A673 (cell line): ENCODE results near the gene AP1AR. TPM values are rescaled to one million over a fixed set of nuclear protein-coding genes. Genes with fewer than 3 reads are reported as not detected.
A peak's percentile ranks its signal among the peaks of the same experiment; 100 is the strongest.
"Not testable (repeated sequence)": the region's sequence is repeated elsewhere in the genome, so short reads cannot be mapped to it uniquely, and the experiment has no call there.

Experiments used
- BruUV-seq: library from RNA; stranded (reverse); fragments of 400-500 nt; replicated peaks from 2 replicates; lab custom pipeline; 2021; lab: Mats Ljungman, UMichigan
- CTCF ChIA-PET: fragments of 300-600 bp; sonication (Branson Sonifier 250); formaldehyde crosslinking; loops from one replicate; lab custom pipeline; 2022; ENCODE audit warnings: antibody characterized with exemption; lab: Charles Lee
- POLR2A ChIA-PET: fragments of 300-600 bp; sonication (Branson Sonifier 250); formaldehyde crosslinking; loops from one replicate; lab custom pipeline; 2022; ENCODE audit warnings: antibody characterized with exemption; ENCODE audit not compliant: low non-redundant PET; lab: Charles Lee
- DNase-seq: peaks from one replicate; pipeline ENCODE4 v3.0.0-alpha.2; 2015; ENCODE audit warnings: low spot score
- H3K27ac ChIP-seq: fragments of 200-600 bp; sonication (generic); 2 replicates; pipeline ENCODE4 v1.5.1; 2016; ENCODE audit warnings: mixed run types, low read depth, mild to moderate bottlenecking, mixed read lengths, antibody characterized with exemption, low read length; ENCODE audit not compliant: poor library complexity, severe bottlenecking
- H3K27me3 ChIP-seq: fragments of 200-600 bp; sonication (generic); replicated peaks from 2 replicates; pipeline ENCODE4 v1.6.1; 2017; ENCODE audit warnings: mixed run types, low read depth, mild to moderate bottlenecking, mixed read lengths, antibody characterized with exemption, low read length; ENCODE audit not compliant: insufficient read depth, poor library complexity
- H3K36me3 ChIP-seq: fragments of 200-600 bp; sonication (generic); 2 replicates; pipeline ENCODE4 v1.6.1; 2016; ENCODE audit warnings: mixed run types, mild to moderate bottlenecking, mixed read lengths, antibody characterized with exemption, low read length; ENCODE audit not compliant: insufficient read depth, poor library complexity, severe bottlenecking
- H3K4me1 ChIP-seq: fragments of 200-600 bp; sonication (generic); 2 replicates; pipeline ENCODE4 v1.6.1; 2017; ENCODE audit warnings: mixed run types, mild to moderate bottlenecking, mixed read lengths, antibody characterized with exemption, low read length; ENCODE audit not compliant: insufficient read depth, poor library complexity, severe bottlenecking
- H3K4me3 ChIP-seq: fragments of 200-600 bp; sonication (generic); 2 replicates; pipeline ENCODE4 v1.5.1; 2016; ENCODE audit warnings: low read depth, mixed run types, mild to moderate bottlenecking, mixed read lengths, low read length; ENCODE audit not compliant: poor library complexity, severe bottlenecking
- H3K9me3 ChIP-seq: fragments of 200-600 bp; sonication (generic); 2 replicates; pipeline ENCODE4 v1.6.1; 2016; ENCODE audit warnings: mixed run types, low read depth, mild to moderate bottlenecking, mixed read lengths, antibody characterized with exemption, low read length; ENCODE audit not compliant: poor library complexity, severe bottlenecking
- EZH2 ChIP-seq: fragments of 200-600 bp; sonication (generic); IDR thresholded peaks from 2 replicates; pipeline ENCODE4 v1.6.1; 2017; ENCODE audit warnings: borderline replicate concordance, low read depth, mild to moderate bottlenecking, mixed read lengths, antibody characterized with exemption, low read length; ENCODE audit not compliant: poor library complexity, severe bottlenecking
- intact Hi-C: fragments of 100-400 bp; cut with micrococcal nuclease; formaldehyde crosslinking; loops from one replicate; pipeline ENCODE4 v1.10.0; 2022; ENCODE audit not compliant: unreplicated experiment
- total RNA-seq: library from RNA; stranded (reverse); gene quantifications from 2 replicates; pipeline ENCODE4 v1.2.3, GENCODE V29; 2021
- TF ChIP-seq, protein P1 (sequence below): fragments of 300-800, 200-600 bp; sonication (generic); conservative IDR thresholded peaks from 2 replicates; pipeline ENCODE4 v1.5.1; 2017; ENCODE audit warnings: low read depth, mild to moderate bottlenecking, antibody characterized with exemption, low read length, moderate library complexity, mixed read lengths

AP1AR gene
- total RNA-seq, 1 experiment from 2014 or later = 24.9 TPM

DNA sequence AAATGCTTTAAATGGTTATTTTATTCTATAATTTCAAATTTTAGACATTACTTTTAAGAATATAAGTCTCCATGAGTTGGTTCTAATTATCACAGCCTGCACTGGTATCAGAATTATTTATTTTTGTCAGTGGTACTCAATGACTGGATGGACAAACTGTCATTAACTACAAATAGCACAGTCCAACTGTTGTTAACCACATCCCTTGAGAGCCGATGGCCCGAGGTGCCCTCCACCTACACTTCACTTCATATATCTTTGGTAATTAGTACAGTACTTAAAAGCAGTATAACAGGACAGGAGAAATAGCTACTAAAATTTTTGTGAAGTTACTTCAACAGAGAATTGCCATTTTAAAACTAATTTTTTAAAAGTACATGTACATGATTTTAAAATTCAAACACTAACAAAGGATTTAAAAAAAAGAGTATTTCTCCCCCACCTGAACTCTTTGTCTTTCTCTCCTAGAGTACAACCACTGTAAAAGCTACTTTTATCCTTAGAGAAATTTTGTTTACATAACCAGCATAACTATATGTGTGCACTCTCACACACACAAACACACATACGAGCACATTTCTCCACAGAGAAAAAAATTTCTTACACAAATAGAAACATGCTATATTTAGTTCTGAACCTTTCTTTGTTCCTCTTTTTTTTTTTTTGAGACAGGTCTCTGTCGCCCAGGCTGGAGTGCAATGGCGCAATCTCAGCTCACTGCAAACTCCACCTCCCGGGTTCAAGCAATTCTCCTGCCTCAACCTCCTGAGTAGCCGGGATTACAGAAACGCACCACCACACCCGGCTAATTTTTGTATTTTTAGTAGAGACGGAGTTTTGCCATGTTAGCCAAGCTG is 47.7 kb downstream of the AP1AR start:
- Histone ChIP-seq H3K27me3 (no peaks in the 10 kb centered on the region), H3K36me3 (no peaks in the 10 kb centered on the region), H3K4me3 (no peak overlapping the region), H3K9me3 (no peaks in the 10 kb centered on the region), H3K27ac (no peak overlapping the region), H3K4me1 (peaks cover 13% of the 10 kb centered on the region)
- DNase-seq = no peak
- CTCF ChIA-PET = no interaction called here
- TF ChIP-seq, protein P1, sequence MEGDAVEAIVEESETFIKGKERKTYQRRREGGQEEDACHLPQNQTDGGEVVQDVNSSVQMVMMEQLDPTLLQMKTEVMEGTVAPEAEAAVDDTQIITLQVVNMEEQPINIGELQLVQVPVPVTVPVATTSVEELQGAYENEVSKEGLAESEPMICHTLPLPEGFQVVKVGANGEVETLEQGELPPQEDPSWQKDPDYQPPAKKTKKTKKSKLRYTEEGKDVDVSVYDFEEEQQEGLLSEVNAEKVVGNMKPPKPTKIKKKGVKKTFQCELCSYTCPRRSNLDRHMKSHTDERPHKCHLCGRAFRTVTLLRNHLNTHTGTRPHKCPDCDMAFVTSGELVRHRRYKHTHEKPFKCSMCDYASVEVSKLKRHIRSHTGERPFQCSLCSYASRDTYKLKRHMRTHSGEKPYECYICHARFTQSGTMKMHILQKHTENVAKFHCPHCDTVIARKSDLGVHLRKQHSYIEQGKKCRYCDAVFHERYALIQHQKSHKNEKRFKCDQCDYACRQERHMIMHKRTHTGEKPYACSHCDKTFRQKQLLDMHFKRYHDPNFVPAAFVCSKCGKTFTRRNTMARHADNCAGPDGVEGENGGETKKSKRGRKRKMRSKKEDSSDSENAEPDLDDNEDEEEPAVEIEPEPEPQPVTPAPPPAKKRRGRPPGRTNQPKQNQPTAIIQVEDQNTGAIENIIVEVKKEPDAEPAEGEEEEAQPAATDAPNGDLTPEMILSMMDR = no peak
- TF ChIP-seq EZH2 = no peak
- POLR2A ChIA-PET = no interaction called here
- intact Hi-C loops = no loop called here
- no TSS peak for BruUV-seq

DNA sequence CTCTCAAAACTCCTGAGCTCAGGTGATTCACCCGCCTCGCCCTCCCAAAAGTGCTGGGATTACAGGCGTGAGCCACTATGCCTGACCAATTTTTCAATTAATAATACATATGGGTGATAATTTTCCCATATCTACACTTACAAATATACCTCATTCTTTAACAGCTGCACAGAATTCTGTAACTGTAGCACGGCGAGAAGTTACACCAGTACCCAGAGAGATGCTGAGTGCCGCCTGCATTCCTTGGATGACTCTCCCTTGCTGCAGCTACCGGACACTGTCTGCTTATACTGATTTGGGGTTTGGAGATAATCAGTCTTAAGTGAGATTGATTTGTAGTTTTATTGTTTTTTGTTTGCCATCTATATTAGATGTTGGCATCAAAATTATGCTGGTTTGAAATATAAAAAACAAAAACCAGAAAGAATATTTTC is 48.3 kb downstream of the AP1AR start:
- DNase-seq = no peak

DNA sequence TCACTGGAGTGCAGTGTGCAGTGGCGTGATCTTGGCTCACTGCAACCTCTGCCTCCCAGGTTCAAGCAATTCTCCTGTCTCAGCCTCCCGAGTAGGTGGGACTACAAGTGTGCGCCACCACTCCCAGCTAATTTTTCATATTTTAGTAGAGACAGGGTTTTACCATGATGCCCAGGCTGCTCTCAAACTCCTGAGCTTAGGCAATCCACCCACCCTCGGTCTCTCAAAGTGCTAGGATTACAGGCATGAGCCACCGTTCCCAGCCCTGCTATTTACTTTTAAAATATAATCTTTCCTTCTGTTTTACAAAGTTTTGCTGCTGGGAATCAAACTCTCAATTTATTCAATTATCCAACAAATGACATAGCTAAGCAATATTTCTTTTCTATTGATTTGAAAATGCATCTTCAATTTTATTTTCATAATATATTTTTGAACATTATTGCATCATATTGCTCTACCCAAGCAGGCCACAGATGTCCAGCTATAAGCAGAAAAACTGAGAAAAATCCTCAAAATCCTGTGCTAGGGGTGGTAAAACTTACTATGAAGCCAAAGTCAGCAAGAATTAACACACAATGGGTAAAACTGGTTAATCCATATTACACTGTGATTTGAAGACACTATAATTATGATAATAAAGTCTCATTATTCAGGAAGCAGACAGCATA is 48.9 kb downstream of the AP1AR start:
- DNase-seq = no peak
- H3K27me3 ChIP-seq = no peaks in the 10 kb centered on the region
- no peaks in the 10 kb centered on the region for H3K36me3 ChIP-seq
- TF ChIP-seq EZH2 = no peak
- H3K4me1 ChIP-seq = peaks cover 13% of the 10 kb centered on the region
- intact Hi-C loops = no loop called here
- H3K27ac ChIP-seq = peak overlapping the region; percentile 1
- BruUV-seq = no TSS peak
- no peak overlapping the region for H3K4me3 ChIP-seq
- ChIA-PET POLR2A (no interaction called here), CTCF (interaction anchor here (0.6 kb wide), 1 partner anchor 486 kb away, joined by 3 read pairs; no protein-coding TSS in a partner anchor)
- no peaks in the 10 kb centered on the region for H3K9me3 ChIP-seq

More for the DNA sequence above, 48.3 kb downstream of the AP1AR start:
- CTCF ChIA-PET = no interaction called here
- H3K36me3 ChIP-seq = no peaks in the 10 kb centered on the region
- no TSS peak for BruUV-seq
- no peaks in the 10 kb centered on the region for H3K27me3 ChIP-seq
- no peaks in the 10 kb centered on the region for H3K9me3 ChIP-seq
- H3K27ac ChIP-seq = no peak overlapping the region
- POLR2A ChIA-PET = no interaction called here
- H3K4me3 ChIP-seq = no peak overlapping the region
- peaks cover 13% of the 10 kb centered on the region for H3K4me1 ChIP-seq
- intact Hi-C loops = no loop called here
- no peak for TF ChIP-seq EZH2
- TF ChIP-seq, protein P1 = no peak

DNA sequence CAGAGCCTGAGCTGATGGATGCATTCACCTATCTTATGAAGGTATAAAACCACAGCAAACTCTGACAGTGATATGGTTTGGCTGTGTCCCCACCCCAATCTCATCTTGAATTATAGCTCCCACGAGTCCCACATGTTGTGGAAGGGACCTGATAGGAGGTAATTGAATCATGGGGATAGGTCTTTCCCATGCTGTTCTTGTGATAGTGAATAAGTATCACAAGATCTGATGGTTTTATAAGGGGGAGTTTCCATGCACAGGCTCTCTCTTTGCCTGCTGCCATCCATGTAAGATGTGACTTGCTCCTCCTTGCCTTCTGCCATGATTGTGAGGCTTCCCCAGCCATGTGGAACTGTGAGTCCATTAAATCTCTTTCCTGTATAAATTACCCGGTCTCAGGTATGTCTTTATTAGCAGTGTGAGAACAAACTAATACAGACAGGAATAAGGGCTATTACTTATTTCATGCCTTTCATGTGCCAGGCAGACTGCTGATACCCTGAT is 50.4 kb downstream of the AP1AR start:
- H3K27ac ChIP-seq, H3K4me3 ChIP-seq, H3K27me3 ChIP-seq, H3K9me3 ChIP-seq, intact Hi-C loops, POLR2A ChIA-PET, CTCF ChIA-PET, BruUV-seq, H3K36me3 ChIP-seq, DNase-seq: not testable (repeated sequence)
- peaks cover 13% of the 10 kb centered on the region for H3K4me1 ChIP-seq
